ENCODE data around the gene PGF.

- TF ChIP-seq EZH2phosphoT487 (IDR thresholded peaks at IDR 0.05; ENCODE audit: insufficient read depth, low read depth) (no peak), EZH2 (IDR thresholded peaks at IDR 0.05; ENCODE audit: insufficient read depth, poor library complexity, severe bottlenecking) (no peak)
Observed at GRCh38 chr14:74978416-74978947, 23.1 kb upstream of the PGF start.

Data from GM23248 (cell line).